PFSK-1 (cell line): ENCODE measurements around the gene ZNF341.

ENCODE experiments used
- FOXP2 ChIP-seq: optimal IDR thresholded peaks from 2 replicates; pipeline ENCODE3; 2011; ENCODE audit warnings: borderline replicate concordance, control low read depth, inconsistent platforms; ENCODE audit not compliant: insufficient read depth; ENCODE audit errors: extremely low read length, extremely low read depth
- POLR2AphosphoS5 ChIP-seq: IDR thresholded peaks from 2 replicates; pipeline ENCODE4 v1.6.1; 2012; ENCODE audit warnings: low read depth, mild to moderate bottlenecking, control low read depth, low read length, moderate library complexity
- SIN3A ChIP-seq: IDR thresholded peaks from 2 replicates; pipeline ENCODE4 v1.6.1; 2012; ENCODE audit warnings: mild to moderate bottlenecking, low read length, moderate library complexity, borderline replicate concordance; ENCODE audit not compliant: insufficient read depth
- TAF1 ChIP-seq: IDR thresholded peaks from 2 replicates; pipeline ENCODE4 v1.6.1; 2012; ENCODE audit warnings: low read length, control low read depth, borderline replicate concordance; ENCODE audit not compliant: insufficient read depth
- TF ChIP-seq, protein P1 (sequence below), 2 experiments: IDR thresholded peaks; 2 replicates each; pipeline versions ENCODE4 v1.6.1 to v1.8.0; 2011 to 2012; ENCODE audit warnings: low read depth in 2 of 2, low read length in 2 of 2, control low read depth in 1 of 2, inconsistent platforms in 1 of 2, mild to moderate bottlenecking in 1 of 2, moderate library complexity in 1 of 2; ENCODE audit not compliant: insufficient read depth in 1 of 2

ZNF341 gene

DNA sequence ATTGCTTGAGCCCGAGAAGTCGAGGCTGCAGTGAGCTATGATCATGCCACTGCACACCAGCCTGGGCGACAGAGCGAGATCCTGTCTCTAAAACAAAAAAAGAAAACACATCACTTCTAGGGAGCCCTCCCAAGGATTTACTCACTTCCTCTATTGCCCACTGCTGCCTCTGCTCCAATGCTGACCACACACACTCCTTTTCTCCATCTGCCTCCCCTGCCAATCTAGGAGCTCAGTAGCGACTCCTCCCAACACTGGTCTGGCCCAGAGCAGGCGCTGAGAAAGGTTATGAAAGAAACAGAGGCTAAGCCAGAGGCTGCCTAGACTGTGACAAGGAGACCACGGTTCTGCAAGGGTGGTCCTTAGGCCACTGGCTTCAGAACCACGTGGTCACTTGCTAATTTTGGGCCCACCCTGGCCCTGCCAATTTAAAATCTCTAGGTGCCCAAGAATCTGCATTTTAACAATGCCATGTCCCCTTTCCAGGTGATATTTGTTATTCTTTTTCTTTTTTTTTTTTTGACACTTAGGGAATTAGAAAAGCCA is 44.4 kb upstream of the ZNF341 start:
- no peak for TF ChIP-seq SIN3A
- no peak for TF ChIP-seq FOXP2
- no peak for TF ChIP-seq POLR2AphosphoS5
- TF ChIP-seq TAF1 = no peak
- TF ChIP-seq, protein P1, sequence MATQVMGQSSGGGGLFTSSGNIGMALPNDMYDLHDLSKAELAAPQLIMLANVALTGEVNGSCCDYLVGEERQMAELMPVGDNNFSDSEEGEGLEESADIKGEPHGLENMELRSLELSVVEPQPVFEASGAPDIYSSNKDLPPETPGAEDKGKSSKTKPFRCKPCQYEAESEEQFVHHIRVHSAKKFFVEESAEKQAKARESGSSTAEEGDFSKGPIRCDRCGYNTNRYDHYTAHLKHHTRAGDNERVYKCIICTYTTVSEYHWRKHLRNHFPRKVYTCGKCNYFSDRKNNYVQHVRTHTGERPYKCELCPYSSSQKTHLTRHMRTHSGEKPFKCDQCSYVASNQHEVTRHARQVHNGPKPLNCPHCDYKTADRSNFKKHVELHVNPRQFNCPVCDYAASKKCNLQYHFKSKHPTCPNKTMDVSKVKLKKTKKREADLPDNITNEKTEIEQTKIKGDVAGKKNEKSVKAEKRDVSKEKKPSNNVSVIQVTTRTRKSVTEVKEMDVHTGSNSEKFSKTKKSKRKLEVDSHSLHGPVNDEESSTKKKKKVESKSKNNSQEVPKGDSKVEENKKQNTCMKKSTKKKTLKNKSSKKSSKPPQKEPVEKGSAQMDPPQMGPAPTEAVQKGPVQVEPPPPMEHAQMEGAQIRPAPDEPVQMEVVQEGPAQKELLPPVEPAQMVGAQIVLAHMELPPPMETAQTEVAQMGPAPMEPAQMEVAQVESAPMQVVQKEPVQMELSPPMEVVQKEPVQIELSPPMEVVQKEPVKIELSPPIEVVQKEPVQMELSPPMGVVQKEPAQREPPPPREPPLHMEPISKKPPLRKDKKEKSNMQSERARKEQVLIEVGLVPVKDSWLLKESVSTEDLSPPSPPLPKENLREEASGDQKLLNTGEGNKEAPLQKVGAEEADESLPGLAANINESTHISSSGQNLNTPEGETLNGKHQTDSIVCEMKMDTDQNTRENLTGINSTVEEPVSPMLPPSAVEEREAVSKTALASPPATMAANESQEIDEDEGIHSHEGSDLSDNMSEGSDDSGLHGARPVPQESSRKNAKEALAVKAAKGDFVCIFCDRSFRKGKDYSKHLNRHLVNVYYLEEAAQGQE (IDR thresholded peaks at IDR 0.05; ENCODE audit: insufficient read depth in 1 of 2, low read depth in 2 of 2, low read length in 2 of 2) = no peak

DNA sequence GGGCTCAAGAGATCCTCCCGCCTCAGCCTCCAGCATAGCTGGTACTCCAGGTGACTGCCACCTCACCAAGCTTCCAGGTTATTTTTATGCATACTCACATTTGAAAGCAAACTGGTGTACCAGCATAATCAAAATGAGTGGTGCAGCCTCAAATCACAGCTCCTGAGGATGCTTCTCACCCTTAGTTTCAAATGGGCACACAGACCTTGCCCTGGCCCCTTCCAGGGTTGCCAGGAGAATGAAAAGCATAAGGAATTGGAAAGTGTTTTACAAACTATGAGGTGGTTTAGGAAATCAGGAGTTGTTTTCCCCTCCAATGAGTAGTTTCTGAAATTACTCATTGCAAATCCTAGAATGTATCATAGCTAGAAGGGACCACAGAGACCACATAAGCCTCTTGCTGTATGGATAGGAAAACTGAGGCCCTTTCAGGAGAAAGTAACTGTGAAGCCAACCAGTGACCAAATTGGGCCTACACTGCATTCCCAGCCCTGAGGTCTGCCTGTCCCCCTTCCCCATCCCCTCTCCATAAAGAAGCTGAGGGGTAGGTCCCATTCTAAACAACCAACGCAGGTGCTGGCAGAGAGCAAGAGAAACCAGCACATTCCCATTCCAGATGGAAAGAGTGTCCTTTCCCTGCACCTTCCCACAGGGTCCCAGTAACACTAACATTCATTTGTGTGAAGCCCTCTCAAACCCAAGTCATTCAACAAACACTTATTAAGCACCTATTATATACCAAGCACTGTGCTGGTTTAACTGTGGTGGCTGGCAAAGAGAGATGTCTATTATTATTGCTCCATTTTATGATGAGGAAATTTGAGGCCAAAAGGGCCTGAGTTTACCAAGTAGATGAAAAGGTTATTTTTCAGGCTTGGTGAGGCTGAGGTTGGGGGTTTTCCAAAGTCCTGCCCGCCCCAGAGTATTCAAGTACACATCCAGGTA is 43.5 kb upstream of the ZNF341 start:
- no peak for TF ChIP-seq TAF1

DNA sequence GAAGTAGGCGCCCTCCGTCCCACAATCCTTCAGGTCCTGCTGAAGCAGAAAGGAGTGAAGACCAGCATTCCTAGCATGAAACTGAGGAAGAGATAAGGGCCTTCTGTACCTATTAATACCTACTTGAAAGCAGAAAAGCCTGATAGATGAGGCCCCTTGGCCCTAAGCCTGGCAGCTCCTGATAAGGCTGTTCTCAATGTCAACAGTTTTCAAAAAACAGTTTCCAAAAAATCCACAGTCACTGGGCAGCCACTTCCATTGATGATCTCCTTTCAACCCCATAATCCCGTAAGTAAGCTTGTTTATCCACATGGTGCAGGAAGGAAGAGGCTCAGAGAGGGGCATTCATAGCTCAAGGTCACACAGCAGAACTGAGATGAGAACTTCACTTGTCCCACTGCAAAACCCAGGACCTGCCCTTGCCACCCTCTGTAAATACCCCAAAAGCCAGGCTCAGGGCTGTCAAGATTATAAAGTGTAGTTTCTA is 42.8 kb upstream of the ZNF341 start:
- TF ChIP-seq TAF1 = no peak
- no peak for TF ChIP-seq FOXP2

DNA sequence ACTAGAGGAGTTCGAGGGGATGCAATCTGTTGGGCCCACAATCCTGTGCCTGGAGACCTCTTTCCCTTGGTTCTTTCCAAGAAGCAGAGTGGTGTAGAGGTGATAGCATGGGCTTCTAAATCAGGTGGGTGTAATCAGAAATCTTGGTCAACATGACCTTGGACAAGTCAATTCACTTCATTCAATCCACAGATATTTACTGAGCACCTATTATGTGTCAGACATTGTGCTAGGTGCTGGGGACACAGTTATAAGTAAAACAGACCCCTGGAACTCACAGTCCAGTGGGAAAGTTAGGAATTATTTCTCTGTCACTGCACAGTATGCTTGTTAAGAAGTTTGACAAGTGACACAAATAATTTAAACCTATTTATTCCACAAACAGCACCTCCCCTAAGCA is 42.3 kb upstream of the ZNF341 start:
- TF ChIP-seq TAF1 = no peak
- no peak for TF ChIP-seq POLR2AphosphoS5
- TF ChIP-seq FOXP2 = no peak
- TF ChIP-seq, protein P1 (IDR thresholded peaks at IDR 0.05; ENCODE audit: insufficient read depth in 1 of 2, low read depth in 2 of 2, low read length in 2 of 2) = no peak
- TF ChIP-seq SIN3A = no peak

DNA sequence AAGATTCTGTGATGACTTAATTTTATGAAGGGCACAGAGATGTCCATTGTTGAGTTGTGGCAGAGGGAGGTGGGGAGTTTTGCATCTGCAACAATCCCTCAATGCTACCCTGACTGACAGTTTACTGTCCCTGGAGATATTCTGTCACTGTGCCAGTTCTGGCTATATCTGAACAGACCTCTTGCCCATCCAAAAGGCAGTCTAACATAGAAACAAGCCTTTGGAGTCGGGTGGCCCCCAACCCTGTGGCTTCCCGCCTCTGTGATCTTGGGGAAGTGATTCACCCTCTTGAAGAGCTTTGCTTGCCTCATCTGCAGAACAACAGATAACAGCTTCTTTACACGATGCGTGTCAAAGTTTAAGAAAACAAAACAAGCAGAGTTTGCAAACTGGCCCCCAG is 41.8 kb upstream of the ZNF341 start:
- TF ChIP-seq TAF1 = no peak
- TF ChIP-seq, protein P1 (IDR thresholded peaks at IDR 0.05; ENCODE audit: insufficient read depth in 1 of 2, low read depth in 2 of 2, low read length in 2 of 2) = no peak

DNA sequence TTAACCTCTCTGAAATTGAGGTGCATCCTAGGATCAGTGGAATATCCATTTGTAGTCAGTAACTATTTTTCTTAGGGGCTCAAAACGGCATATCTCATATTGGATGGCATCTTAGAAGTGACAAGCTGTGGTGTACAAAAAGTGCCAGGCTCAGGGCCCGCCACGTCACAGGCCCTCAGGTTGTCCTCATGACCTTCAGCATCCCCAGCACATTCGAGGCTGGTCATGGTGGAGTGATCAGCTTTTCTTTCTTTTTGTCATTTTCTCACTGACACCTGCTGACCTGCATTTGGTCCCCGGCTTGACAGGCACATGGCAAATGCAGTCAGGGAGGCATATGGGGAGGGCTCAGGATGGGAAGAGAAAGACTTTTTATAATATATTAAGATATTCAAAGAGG is 38.5 kb upstream of the ZNF341 start:
- TF ChIP-seq, protein P1 (IDR thresholded peaks at IDR 0.05; ENCODE audit: insufficient read depth in 1 of 2, low read depth in 2 of 2, low read length in 2 of 2) = no peak
- TF ChIP-seq FOXP2 = no peak
